ENCODE measurements around the gene PTPRB.

PTPRB gene

GRCh38 chr12:70590549-70591226, 46.5 kb downstream of the PTPRB start:
- no peak overlapping the region for H3K27ac ChIP-seq (ENCODE audit: extremely low read depth, low read depth, low read length)
- no peaks in the 10 kb centered on the region for H3K4me1 ChIP-seq (ENCODE audit: control insufficient read depth, insufficient read depth, low read length)
- H3K4me3 ChIP-seq (ENCODE audit: low read depth, low read length) = no peak overlapping the region
- TF ChIP-seq ZNF423 (tag by site-specific recombination; IDR thresholded peaks at IDR 0.05) (no peak), ZFHX2 (tag by site-specific recombination; conservative IDR thresholded peaks at IDR 0.05) (no peak), ELK4 (IDR thresholded peaks at IDR 0.05; ENCODE audit: borderline replicate concordance, low read depth, low read length) (no peak), ZNF639 (tag by site-specific recombination; IDR thresholded peaks at IDR 0.05) (no peak), ZFP69B (tag by site-specific recombination; IDR thresholded peaks at IDR 0.05) (no peak), ZBTB20 (tag by site-specific recombination; IDR thresholded peaks at IDR 0.05) (no peak), SP3 (tag by site-specific recombination; IDR thresholded peaks at IDR 0.05) (no peak), ZNF211 (tag by site-specific recombination; IDR thresholded peaks at IDR 0.05; ENCODE audit: low read depth) (no peak), ZBTB49 (tag by site-specific recombination; IDR thresholded peaks at IDR 0.05; ENCODE audit: low read depth) (no peak), ZNF202 (tag by site-specific recombination; IDR thresholded peaks at IDR 0.05; ENCODE audit: borderline replicate concordance) (no peak), ZNF792 (tag by site-specific recombination; IDR thresholded peaks at IDR 0.05) (no peak), ZBTB21 (tag by site-specific recombination; IDR thresholded peaks at IDR 0.05) (no peak), ZNF704 (tag by site-specific recombination; IDR thresholded peaks at IDR 0.05) (no peak), SALL2 (tag by site-specific recombination; IDR thresholded peaks at IDR 0.05; ENCODE audit: borderline replicate concordance) (no peak), ZNF426 (tag by site-specific recombination; IDR thresholded peaks at IDR 0.05) (no peak), ZNF302 (tag by site-specific recombination; IDR thresholded peaks at IDR 0.05; ENCODE audit: low read depth) (no peak), KLF9 (tag by site-specific recombination; IDR thresholded peaks at IDR 0.05; ENCODE audit: low read depth) (no peak), ZNF549 (tag by site-specific recombination; IDR thresholded peaks at IDR 0.05) (no peak), REPIN1 (tag by site-specific recombination; IDR thresholded peaks at IDR 0.05; ENCODE audit: low read depth) (no peak)
- no peaks in the 10 kb centered on the region for H3K36me3 ChIP-seq (ENCODE audit: control insufficient read depth in 2 of 2, insufficient read depth in 1 of 2, low read length in 2 of 2)
- H3K9me3 ChIP-seq (ENCODE audit: control insufficient read depth, insufficient read depth, low read depth, low read length) = no peaks in the 10 kb centered on the region
- POLR2A ChIA-PET = interaction anchor here (0.7 kb wide), 1 partner anchor 18 kb away, joined by 3 read pairs; no protein-coding TSS in a partner anchor
- CTCF ChIA-PET = interaction anchor here (0.6 to 2.6 kb wide), 17 partner anchors 9 to 711 kb away, joined by 3 to 10 read pairs (median 5); no protein-coding TSS in a partner anchor

GRCh38 chr12:70590051-70590450, 47.2 kb downstream of the PTPRB start:
- ChIA-PET CTCF (interaction anchor here (0.7 to 2.6 kb wide), 14 partner anchors 11 to 711 kb away, joined by 3 to 10 read pairs (median 5); no protein-coding TSS in a partner anchor), POLR2A (no interaction called here)
- H3K36me3 ChIP-seq (ENCODE audit: control insufficient read depth in 2 of 2, insufficient read depth in 1 of 2, low read length in 2 of 2) = no peaks in the 10 kb centered on the region
- no peak overlapping the region for H3K4me3 ChIP-seq (ENCODE audit: low read depth, low read length)
- H3K27ac ChIP-seq (ENCODE audit: extremely low read depth, low read depth, low read length) = no peak overlapping the region
- no peaks in the 10 kb centered on the region for H3K9me3 ChIP-seq (ENCODE audit: control insufficient read depth, insufficient read depth, low read depth, low read length)
- no peaks in the 10 kb centered on the region for H3K4me1 ChIP-seq (ENCODE audit: control insufficient read depth, insufficient read depth, low read length)
- no peak for TF ChIP-seq ZBTB21 (tag by site-specific recombination; IDR thresholded peaks at IDR 0.05)
- no peak for TF ChIP-seq ZNF560 (tag by site-specific recombination; IDR thresholded peaks at IDR 0.05; ENCODE audit: borderline replicate concordance)
- TF ChIP-seq ZNF473 (tag by site-specific recombination; IDR thresholded peaks at IDR 0.05) = no peak
- TF ChIP-seq ZEB2 (tag by site-specific recombination; IDR thresholded peaks at IDR 0.05) = 0 out of 2 replicates have a peak, but pooled peaks have one; percentile 19
- TF ChIP-seq ZNF366 (tag by site-specific recombination; conservative IDR thresholded peaks at IDR 0.05) = 0 out of 2 replicates have a peak, but pooled peaks have one; percentile 10
- no peak for TF ChIP-seq ZNF121 (tag by site-specific recombination; IDR thresholded peaks at IDR 0.05)
- TF ChIP-seq ZNF558 (tag by site-specific recombination; IDR thresholded peaks at IDR 0.05) = no peak
- no peak for TF ChIP-seq ZBTB11 (tag by site-specific recombination; conservative IDR thresholded peaks at IDR 0.05; ENCODE audit: low read depth)

All from HEK293 (cell line).